Mucosa of descending colon (tissue), 3 donors: ENCODE data around the gene CABCOCO1. TPM values are rescaled to one million over a fixed set of nuclear protein-coding genes. Genes with fewer than 3 reads are reported as not detected.

Experiments used
- ATAC-seq: fragments of 200-7000 bp; cut with Tn5 transposase; one replicate; pipeline ENCODE4 v1.9.1; 2020; ENCODE audit warnings: mild to moderate bottlenecking, moderate library complexity
- DNase-seq, 3 donors: peaks; one replicate each; pipeline ENCODE4 v3.0.0-alpha.2; 2020
- H3K36me3 ChIP-seq: fragments of 200-600 bp; one replicate; pipeline ENCODE4 v1.8.0; 2021; ENCODE audit warnings: low read depth, mild to moderate bottlenecking
- H3K4me1 ChIP-seq: fragments of 200-600 bp; one replicate; pipeline ENCODE4 v1.8.0; 2021; ENCODE audit warnings: low read depth, mild to moderate bottlenecking
- H3K4me3 ChIP-seq: fragments of 200-600 bp; one replicate; pipeline ENCODE4 v1.8.0; 2021; ENCODE audit warnings: mild to moderate bottlenecking
- H3K9me3 ChIP-seq: fragments of 200-600 bp; one replicate; pipeline ENCODE4 v1.8.0; 2021; ENCODE audit warnings: mild to moderate bottlenecking
- CTCF ChIP-seq: fragments of 200-600 bp; IDR thresholded peaks from one replicate; pipeline ENCODE4 v1.8.0; 2022; ENCODE audit warnings: antibody characterized with exemption, mild to moderate bottlenecking
- intact Hi-C, 2 donors: fragments of 100-400 bp; cut with DNase I in 1 of 2; cut with micrococcal nuclease in 1 of 2; formaldehyde crosslinking; loops; one replicate each; pipeline versions ENCODE4 v1.11.0 to v1.11.1; 2022; cut with DNase I, micrococcal nuclease
- total RNA-seq, 3 donors: library from RNA; stranded (reverse); fragmentation: NEBNext Ultra II Directional in 2 of 3; extraction: Animal tissue kit (Norgen Biotek cat#: 25700) in 2 of 3; gene quantifications; one replicate each; pipeline versions ENCODE4 v1.2.1 to v1.2.4, GENCODE V29; 2021 to 2023
- donor health status: DM: no; HTN: no; CAD: no; lungs with moderate emphysema.
- donor health status: DM: no; HTN: no; CAD: no.
- donor health status: DM: no; HTN: yes; CAD: no.

The CABCOCO1 gene
- total RNA-seq, 3 donors from 2014 or later: 0.22 to 3.4 TPM; not detected in 1

DNA sequence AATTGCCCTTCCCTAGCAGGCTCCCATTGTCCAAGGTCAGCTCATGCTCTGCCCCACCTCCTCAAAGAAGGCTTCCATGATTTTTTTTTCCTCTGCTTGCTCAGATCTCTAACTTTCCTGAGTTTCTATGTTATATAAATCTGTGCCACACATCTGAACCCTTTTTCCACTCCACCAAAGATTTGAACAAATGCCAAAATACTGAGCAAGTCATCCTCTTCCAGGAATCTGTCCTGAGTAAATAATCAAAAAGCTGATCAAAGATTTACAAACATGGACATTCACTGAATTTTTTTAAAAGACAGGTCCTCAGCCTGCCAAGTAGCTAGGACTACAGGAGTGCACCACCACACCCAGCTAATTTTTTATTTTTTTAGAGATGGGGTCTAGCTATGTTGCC lies 136.0 kb downstream of the CABCOCO1 start:
- Histone ChIP-seq H3K4me3 (no peak overlapping the region), H3K9me3 (no peaks in the 10 kb centered on the region), H3K36me3 (no peaks in the 10 kb centered on the region), H3K4me1 (no peaks in the 10 kb centered on the region)
- no peak for TF ChIP-seq CTCF
- DNase-seq: no peak
- intact Hi-C loops: no loop called here
- ATAC-seq: no peak

- no peaks in the 10 kb centered on the region for H3K36me3 ChIP-seq
- H3K4me3 ChIP-seq: no peak overlapping the region
- no peaks in the 10 kb centered on the region for H3K9me3 ChIP-seq
- H3K4me1 ChIP-seq: no peaks in the 10 kb centered on the region
- TF ChIP-seq CTCF: no peak
- DNase-seq: no peak
- ATAC-seq: no peak
- intact Hi-C loops: no loop called here
Observed at GRCh38 chr10:61801484-61801883, 138.8 kb downstream of the CABCOCO1 start.

GRCh38 chr10:61803269-61803668 lies 140.5 kb downstream of the CABCOCO1 start:
- intact Hi-C loops: no loop called here
- H3K4me3 ChIP-seq: no peak overlapping the region
- H3K4me1 ChIP-seq: no peaks in the 10 kb centered on the region
- TF ChIP-seq CTCF: no peak
- ATAC-seq (no peak), DNase-seq (no peak)
- no peaks in the 10 kb centered on the region for H3K36me3 ChIP-seq
- no peaks in the 10 kb centered on the region for H3K9me3 ChIP-seq

DNA sequence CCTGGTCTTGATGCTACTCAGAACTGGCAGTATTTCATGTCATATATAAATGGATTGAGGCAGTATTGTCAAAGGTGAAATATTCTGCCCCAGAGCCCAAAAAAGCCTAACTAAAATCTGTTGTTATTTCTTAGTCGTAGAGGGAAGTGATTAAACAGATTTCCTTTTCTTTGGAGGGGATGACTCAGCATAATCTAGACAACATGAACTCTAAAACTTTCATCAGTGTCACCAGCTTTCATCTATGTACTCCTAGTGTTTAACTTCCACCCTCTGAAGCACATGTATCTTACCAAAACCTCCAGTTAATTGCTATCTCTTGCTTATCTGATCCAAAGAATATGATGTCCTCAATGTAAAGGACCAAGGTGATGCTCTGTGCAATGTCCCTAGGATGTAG lies 141.7 kb downstream of the CABCOCO1 start:
- no peaks in the 10 kb centered on the region for H3K4me1 ChIP-seq
- TF ChIP-seq CTCF: no peak
- H3K36me3 ChIP-seq: no peaks in the 10 kb centered on the region
- intact Hi-C loops: no loop called here
- H3K4me3 ChIP-seq: no peak overlapping the region
- H3K9me3 ChIP-seq: no peaks in the 10 kb centered on the region
- ATAC-seq (no peak), DNase-seq (no peak)

- Histone ChIP-seq H3K4me1 (no peaks in the 10 kb centered on the region), H3K9me3 (no peaks in the 10 kb centered on the region), H3K36me3 (no peaks in the 10 kb centered on the region), H3K4me3 (no peak overlapping the region)
- intact Hi-C loops: no loop called here
- ATAC-seq (no peak), DNase-seq (no peak)
- TF ChIP-seq CTCF: no peak
Observed at GRCh38 chr10:61805091-61805490, 142.4 kb downstream of the CABCOCO1 start.

DNA sequence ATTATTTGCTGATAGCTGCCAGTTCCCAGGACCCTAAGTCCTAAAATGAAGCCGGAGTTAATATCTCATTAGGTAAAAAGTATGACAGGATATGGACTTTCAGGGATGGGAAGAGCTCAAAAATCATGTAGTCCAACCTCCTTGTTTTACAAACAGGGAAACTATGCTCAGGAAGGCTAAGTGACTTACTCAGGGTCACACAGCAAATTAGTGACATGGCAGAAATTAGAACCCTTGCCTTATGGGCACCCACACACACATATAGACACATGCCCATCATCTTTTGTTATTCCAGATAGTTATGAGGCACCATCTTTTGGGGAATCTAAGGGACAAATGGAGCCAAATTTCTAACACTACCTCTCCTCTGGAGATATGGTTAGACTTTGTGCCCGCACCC lies 147.5 kb downstream of the CABCOCO1 start:
- H3K4me3 ChIP-seq: no peak overlapping the region
- H3K9me3 ChIP-seq: no peaks in the 10 kb centered on the region
- intact Hi-C loops: no loop called here
- H3K36me3 ChIP-seq: no peaks in the 10 kb centered on the region
- DNase-seq: no peak
- TF ChIP-seq CTCF: no peak
- ATAC-seq: no peak
- no peaks in the 10 kb centered on the region for H3K4me1 ChIP-seq
